ENCODE data around the gene AHNAK.
A peak's percentile ranks its signal among the peaks of the same experiment; 100 is the strongest.
"Not testable (repeated sequence)": the region's sequence is repeated elsewhere in the genome, so short reads cannot be mapped to it uniquely, and the experiment has no call there.

The AHNAK gene

DNA sequence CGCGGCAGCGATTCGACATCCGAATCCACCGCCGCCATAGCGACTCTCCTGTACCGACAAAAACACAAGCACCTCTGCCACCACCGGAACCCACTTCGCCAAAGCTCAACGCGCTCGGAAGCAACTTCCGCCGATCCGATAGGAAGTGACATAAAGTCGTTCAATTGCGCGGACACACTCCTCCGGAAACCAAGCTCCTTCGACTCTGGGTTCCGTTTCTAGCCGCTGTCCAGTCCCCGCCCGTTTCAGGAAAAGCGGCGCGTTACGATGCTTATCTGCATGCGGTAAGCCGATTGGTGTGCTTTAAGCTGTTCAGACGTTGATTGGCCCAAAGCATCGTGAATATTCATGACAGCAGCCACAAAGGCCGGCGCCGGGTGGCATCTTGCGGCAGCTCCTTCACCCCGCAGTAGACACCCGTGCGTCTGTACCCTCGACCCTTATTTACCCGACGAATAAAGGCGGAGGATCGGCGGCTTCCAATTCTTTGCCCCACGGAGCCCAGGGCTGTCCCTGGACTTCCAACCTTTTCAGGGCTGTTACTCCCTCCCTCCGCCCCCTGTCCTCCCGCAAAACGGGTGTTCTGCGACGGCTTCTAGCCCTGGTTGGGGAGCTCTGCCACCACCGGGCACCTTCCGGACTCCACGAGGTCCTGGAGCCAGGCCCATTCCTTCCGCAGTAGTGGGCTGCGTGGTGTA lies 45.0 kb upstream of the AHNAK start, which contains the start of gene TUT1:
Gene TUT1, minus strand, starts transcription at position 76 of the 698 bp plus-strand sequence. Its CDS starts 38 bp downstream, at position 38.
- TF ChIP-seq, protein P1, sequence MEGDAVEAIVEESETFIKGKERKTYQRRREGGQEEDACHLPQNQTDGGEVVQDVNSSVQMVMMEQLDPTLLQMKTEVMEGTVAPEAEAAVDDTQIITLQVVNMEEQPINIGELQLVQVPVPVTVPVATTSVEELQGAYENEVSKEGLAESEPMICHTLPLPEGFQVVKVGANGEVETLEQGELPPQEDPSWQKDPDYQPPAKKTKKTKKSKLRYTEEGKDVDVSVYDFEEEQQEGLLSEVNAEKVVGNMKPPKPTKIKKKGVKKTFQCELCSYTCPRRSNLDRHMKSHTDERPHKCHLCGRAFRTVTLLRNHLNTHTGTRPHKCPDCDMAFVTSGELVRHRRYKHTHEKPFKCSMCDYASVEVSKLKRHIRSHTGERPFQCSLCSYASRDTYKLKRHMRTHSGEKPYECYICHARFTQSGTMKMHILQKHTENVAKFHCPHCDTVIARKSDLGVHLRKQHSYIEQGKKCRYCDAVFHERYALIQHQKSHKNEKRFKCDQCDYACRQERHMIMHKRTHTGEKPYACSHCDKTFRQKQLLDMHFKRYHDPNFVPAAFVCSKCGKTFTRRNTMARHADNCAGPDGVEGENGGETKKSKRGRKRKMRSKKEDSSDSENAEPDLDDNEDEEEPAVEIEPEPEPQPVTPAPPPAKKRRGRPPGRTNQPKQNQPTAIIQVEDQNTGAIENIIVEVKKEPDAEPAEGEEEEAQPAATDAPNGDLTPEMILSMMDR (IDR thresholded peaks at IDR 0.05; ENCODE audit: extremely low read depth, missing control alignments), result no peak

GRCh38 chr11:62588966-62589637 lies 42.5 kb upstream of the AHNAK start:
- DNase-seq (ENCODE audit: low spot score), result no peak
- TF ChIP-seq, protein P1 (IDR thresholded peaks at IDR 0.05; ENCODE audit: extremely low read depth, missing control alignments), result no peak

More for the DNA sequence above, 45.0 kb upstream of the AHNAK start, which contains the start of gene TUT1:
- DNase-seq (ENCODE audit: low spot score), result peak; percentile 88

GRCh38 chr11:62585356-62585755 lies 38.8 kb upstream of the AHNAK start:
- DNase-seq (ENCODE audit: low spot score), result not testable (repeated sequence)

DNA sequence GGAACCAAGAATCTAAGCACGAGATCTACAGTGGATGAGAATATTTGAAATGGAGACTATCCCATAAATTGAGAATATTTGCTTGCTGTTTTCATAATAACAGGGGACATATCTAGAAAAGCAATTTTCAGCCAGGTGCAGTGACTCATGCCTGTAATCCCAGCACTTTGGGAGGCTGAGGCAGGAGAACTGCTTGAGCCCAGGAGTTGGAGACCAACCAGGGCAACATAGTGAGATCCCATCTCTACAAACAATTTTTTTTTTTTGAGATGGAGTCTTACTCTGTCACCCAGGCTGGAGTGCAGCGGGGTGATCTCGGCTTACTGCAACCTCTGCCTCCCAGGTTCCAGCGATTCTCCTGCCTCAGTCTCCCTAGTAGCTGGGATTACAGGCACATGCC lies 35.1 kb upstream of the AHNAK start:
- not testable (repeated sequence) for DNase-seq (ENCODE audit: low spot score)

DNA sequence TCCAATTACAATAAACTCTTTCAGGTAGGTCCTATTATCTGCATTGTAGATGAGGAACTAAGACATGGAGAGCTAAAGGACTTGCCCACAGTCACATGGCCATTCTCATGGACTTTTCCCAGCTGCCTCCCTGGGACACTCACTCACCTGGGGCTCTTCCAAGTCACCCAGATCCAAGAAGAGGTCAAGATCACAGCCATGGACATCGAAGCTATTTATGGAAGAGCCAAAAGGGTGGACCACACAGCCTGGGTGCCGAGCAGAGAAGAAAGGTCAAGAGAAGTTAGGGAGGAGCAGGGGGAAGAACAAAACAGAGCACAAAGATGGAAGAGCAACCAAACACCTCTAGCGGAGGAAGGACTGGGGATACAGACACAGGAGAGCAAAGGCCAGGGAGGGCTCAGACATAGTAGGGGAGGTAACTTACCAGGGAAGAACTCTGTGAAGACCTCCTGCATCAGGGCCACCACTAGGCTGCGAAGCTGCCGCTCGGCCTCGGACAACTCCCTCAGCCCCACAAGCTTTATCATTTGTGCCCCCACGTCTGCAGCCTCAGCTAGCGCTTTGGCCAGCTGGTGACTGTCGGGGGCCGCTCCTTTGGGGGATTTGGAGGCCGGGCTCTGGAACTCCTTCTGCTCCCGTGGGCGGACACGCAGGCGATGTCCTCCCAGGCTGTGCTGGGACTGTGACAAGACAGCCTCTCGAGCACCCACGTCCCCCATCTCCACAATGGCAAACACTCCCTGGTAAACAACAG lies 34.5 kb upstream of the AHNAK start:
- DNase-seq (ENCODE audit: low spot score), result no peak
- TF ChIP-seq, protein P1 (IDR thresholded peaks at IDR 0.05; ENCODE audit: extremely low read depth, missing control alignments), result no peak

- no peak for DNase-seq (ENCODE audit: low spot score)
- TF ChIP-seq, protein P1 (IDR thresholded peaks at IDR 0.05; ENCODE audit: extremely low read depth, missing control alignments), result no peak
Observed at GRCh38 chr11:62579252-62579651, 32.6 kb upstream of the AHNAK start.

GRCh38 chr11:62578541-62578940 lies 31.9 kb upstream of the AHNAK start:
- no peak for DNase-seq (ENCODE audit: low spot score)
- TF ChIP-seq, protein P1 (IDR thresholded peaks at IDR 0.05; ENCODE audit: extremely low read depth, missing control alignments), result no peak

DNA sequence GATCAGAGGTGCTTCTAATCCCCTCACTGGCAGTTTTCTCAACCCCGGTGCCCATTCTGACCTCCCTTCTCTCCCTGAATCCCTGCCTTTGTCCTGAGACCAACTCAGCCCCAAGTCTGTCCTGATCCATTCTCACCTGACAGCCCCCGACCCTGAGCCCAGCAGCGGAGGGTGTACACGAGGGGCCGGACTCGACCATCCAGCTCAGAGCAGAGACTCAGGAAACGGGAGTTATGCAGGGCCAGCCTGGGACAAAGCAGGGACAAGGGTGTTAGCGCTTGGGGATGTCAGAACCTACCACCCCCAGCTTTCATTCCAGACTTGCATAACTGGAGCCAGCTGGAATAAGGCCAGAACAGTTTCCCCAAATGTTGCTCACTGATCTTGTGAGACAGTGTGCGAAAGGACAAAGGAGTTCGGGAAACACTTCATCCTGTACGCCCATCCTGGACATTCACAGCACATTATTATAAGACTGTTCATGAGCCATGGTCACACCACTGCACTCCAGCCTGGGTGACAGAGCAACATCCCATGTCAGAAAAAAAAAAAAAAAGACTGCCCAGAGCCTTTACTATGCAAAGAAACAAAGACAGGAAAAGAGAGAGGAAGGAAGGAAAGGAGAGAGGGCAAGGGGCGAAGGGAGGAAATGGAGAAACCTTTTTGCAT lies 30.6 kb upstream of the AHNAK start:
- TF ChIP-seq, protein P1 (IDR thresholded peaks at IDR 0.05; ENCODE audit: extremely low read depth, missing control alignments), result no peak
- no peak for DNase-seq (ENCODE audit: low spot score)

All from GM20000 (cell line).